Measurements from ENCODE around the gene AQP12B.
"Not testable (repeated sequence)": the region's sequence is repeated elsewhere in the genome, so short reads cannot be mapped to it uniquely, and the experiment has no call there.

GRCh38 chr2:240659883-240660282 lies 22.8 kb downstream of the AQP12B start:
- TF ChIP-seq CTCF (tag by site-specific recombination; IDR thresholded peaks at IDR 0.05); YY1 (tag by site-specific recombination; IDR thresholded peaks at IDR 0.05); ZNF777 (tag by site-specific recombination; IDR thresholded peaks at IDR 0.05; ENCODE audit: borderline replicate concordance); ZBTB1 (tag by site-specific recombination; IDR thresholded peaks at IDR 0.05): not testable (repeated sequence)

Data from HEK293 (cell line).